UCSD-AML1 (cell line): ENCODE data around the gene RPL41.
"Not testable (repeated sequence)": the region's sequence is repeated elsewhere in the genome, so short reads cannot be mapped to it uniquely, and the experiment has no call there.

ENCODE experiments used
- DNase-seq: peaks from one replicate; lab custom pipeline; 2025; ENCODE audit not compliant: unreplicated experiment; lab: John Stamatoyannopoulos, UW

The RPL41 gene

DNA sequence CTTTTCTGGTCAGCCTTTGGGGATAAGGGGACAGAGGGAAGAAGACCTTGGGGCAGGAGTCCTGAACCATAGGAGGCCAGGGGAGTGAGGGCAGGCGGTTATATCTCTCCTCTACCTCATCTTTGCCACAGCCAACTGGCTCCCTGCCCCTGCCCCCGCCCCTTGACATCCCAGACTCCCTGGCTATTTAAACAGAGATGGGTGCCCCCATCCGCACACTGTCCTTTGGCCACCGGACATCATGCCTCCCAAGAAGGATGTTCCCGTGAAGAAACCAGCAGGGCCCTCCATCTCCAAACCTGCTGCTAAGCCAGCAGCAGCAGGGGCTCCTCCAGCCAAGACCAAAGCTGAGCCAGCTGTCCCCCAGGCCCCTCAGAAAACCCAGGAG lies 37.2 kb downstream of the RPL41 start:
- no peak for DNase-seq

DNA sequence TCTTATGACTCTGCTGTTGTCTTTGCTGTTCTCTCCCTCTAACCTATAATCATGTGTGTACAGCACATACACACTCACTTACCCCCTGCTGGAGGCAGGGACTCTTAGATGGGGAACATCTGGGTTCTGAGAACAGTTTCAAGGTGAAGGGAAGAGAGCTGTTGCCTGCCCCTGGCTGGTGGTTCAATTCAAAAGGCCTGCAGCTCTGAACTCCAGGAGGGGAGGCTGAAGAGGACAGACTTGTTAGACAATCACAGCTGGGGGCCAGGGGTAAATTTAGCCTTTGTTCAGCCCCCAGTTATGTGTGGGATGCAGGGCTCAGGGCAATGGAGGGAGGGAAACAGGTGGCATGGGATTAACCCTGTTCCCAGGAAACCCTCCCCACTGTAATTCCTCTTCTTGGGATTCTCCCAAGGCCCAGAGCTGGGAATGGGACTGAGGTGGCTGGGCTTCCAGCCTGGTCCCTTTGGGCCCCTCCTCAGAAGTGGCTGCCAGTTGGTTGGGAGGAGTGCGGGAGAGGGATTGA lies 37.9 kb downstream of the RPL41 start:
- no peak for DNase-seq

GRCh38 chr12:56154818-56155217 lies 38.4 kb downstream of the RPL41 start:
- no peak for DNase-seq

GRCh38 chr12:56155256-56155845 lies 38.9 kb downstream of the RPL41 start:
- no peak for DNase-seq

DNA sequence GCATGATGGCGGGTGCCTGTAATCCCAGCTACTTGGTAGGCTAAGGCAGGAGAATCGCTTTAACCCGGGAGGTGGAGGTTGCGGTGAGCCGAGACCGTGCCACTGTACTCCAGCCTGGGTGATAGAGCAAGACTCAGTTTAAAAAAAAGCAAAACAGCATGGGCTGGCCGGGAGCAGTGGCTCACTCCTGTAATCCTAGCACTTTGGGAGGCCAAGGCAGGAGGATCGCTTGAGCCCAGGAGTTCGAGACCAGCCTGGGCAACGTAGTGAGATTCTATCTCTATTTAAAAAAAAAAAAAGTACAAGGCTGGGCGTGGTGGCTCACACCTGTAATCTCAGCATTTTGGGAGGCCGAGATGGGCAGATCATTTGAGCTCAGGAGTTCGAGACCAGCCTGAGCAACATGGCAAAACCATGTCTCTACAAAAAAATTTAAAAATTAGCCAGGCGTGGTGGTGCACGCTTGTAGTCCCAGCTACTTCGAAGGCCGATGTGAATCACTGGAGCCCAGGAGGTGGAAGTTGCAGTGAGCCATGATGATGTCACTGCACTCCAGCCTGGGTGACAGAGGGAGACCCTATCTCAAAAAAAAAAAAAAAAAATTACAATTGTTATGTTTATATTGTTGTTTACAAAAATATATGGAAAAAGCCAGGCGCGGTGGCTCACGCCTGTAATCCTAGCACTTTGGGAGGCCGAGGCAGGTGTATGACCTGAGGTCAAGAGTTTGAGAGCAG lies 40.2 kb downstream of the RPL41 start:
- not testable (repeated sequence) for DNase-seq

DNA sequence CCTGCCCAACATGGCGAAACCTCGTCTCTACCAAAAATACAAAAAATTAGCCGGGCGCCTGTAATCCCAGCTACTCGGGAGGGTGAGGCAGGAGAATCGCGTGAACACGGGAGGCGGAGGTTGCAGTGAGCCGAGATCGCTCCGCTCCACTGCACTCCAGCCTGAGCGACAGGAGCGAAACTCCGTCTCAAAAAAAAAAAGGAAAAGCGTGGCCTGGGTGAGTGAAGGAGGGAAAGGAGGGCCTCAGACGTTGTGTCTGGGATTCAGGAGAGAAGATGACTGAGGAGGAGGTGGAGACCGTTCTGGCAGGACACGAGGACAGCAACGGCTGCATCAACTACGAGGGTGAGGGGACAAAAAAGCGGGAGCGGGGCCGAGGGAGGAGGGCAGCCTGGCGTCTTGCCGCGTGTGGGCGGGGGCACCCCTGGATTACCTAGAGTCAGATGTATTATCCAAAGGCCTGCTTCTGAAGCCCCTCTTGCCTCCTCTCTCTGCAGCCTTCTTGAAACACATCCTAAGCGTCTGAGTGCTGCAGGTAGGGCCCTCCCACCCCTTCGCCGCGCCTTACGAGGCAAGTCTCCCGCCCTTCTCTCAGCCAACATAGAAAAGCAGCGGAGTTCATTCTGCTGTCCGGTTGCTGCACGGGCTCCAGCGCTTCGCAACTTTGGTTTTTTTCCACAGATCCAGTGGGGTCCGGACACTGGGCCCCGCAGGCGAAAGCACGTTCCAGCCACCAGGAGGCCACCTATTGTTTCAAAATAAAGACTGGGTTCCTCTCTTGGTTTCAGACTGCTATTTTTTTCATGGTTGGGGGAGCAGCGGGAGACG lies 41.0 kb downstream of the RPL41 start:
- peak; percentile 74 for DNase-seq

DNA sequence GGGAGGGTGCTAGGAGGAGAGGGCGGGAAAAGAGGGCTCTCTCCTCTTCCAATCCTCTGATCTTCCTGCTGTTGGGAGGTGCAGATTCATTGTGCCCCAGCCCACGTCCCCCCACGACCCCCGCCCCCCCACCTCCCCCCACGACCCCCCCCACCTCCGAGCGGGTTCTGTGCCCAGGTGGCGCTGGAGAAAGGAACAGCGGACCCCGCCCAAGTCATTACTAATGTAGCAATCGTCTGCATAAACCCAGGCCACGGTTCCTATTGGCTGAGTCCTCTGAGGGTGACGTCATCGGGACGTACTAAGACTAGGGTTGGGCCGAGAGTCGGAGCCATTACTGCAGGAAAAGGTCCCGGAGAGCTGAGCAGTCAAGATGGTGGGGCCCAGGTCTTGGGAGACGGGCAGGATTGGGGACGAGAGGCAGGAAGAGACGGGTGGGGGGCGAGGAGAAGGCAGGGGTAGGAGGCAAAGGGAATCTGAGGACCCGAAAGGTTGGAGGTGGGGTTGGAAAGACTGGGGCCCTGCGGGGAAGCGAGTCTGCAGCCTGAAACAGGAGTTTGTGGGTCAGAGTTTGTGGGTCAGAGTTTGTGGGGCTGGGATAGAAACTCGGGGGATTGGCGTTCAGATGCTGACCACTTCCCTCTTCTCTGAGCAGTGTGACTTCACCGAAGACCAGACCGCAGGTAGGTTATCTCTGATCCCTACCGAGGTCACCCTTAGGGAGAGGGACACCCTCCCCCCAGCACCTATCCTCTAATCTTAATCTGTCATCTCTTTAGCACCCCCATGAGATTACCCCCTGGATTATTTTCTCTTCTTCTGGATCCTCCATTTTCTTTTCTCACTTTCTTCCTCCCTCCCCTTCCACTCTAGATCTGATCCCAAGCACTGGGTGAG lies 41.8 kb downstream of the RPL41 start, which contains the start of gene MYL6:
MYL6 (plus strand) TSS at position 331 of the 897 bp plus-strand sequence; CDS start at position 374, 43 bp downstream.
- DNase-seq = peak; percentile 86

DNA sequence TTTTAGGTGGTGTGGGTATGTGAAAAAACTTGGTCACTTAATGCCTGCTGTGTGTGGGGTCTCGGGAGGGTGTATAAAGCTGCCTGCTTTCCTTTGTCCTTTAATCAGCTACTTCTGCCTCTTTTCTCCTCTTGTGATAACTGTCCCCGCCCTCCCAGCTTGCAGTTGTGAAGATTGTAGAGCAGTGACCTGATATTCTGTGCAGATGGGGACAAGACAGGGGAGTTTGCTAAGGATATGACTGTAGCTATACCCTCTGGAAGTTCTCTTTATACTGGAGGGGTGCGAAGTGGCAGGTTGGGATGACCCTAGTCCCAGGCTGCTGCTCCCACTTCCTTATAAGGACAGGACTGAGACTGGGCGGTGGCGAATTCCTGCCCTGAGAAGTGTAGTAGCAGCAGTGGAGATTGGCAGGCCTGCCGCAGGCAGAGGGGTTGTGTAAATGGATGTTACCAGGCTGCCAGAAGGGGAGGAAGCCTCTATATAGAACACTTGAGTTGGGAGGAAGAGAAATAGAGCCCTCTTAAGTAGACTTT lies 42.6 kb downstream of the RPL41 start:
- DNase-seq = peak; percentile 55

DNA sequence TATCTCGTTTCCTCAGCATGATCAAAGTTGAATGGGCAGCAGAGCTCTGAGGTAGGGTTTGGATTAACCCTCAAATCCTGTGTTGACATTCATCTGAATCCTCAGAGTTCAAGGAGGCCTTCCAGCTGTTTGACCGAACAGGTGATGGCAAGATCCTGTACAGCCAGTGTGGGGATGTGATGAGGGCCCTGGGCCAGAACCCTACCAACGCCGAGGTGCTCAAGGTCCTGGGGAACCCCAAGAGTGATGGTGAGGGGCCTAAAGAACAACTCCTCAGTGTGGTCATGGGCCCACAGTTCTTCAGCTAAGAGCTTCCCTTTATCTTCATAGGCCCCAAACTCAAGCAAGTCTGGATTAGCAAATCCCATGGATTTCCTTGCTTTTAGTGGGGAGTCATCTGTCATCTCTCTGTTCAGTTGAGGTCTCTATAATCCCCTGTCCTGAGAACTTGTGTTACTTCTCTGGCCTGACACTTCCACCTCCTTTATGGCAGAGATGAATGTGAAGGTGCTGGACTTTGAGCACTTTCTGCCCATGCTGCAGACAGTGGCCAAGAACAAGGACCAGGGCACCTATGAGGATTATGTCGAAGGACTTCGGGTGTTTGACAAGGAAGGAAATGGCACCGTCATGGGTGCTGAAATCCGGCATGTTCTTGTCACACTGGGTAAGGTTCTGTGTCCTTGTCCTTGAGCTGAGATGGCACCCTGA lies 43.2 kb downstream of the RPL41 start:
- DNase-seq = no peak

DNA sequence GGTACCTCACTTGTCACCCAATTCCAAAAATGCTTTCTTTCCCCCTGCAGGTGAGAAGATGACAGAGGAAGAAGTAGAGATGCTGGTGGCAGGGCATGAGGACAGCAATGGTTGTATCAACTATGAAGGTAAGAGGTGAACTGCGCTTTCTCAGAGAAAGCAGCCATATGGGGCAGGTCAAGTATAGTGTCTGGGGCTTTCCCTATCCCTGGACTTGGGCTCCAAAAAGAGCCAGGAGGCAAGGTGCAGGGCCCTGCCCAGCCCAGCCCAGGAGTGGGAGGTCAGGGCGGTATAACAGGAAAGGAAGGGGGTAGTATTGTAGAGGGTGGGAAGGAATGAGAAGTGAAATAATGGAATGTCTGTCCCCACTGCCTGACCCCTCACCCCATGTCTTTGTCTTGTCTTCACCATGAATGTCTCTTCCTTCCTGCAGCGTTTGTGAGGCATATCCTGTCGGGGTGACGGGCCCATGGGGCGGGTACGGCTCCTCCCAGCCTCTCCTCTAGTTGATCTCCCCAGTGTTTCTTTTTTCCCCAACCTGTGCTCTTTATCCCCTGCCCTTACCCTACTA lies 43.8 kb downstream of the RPL41 start:
- no peak for DNase-seq

- no peak for DNase-seq
Measured at GRCh38 chr12:56160894-56161689, 44.7 kb downstream of the RPL41 start.

- DNase-seq = no peak
Measured at GRCh38 chr12:56161690-56162351, 45.4 kb downstream of the RPL41 start.

DNA sequence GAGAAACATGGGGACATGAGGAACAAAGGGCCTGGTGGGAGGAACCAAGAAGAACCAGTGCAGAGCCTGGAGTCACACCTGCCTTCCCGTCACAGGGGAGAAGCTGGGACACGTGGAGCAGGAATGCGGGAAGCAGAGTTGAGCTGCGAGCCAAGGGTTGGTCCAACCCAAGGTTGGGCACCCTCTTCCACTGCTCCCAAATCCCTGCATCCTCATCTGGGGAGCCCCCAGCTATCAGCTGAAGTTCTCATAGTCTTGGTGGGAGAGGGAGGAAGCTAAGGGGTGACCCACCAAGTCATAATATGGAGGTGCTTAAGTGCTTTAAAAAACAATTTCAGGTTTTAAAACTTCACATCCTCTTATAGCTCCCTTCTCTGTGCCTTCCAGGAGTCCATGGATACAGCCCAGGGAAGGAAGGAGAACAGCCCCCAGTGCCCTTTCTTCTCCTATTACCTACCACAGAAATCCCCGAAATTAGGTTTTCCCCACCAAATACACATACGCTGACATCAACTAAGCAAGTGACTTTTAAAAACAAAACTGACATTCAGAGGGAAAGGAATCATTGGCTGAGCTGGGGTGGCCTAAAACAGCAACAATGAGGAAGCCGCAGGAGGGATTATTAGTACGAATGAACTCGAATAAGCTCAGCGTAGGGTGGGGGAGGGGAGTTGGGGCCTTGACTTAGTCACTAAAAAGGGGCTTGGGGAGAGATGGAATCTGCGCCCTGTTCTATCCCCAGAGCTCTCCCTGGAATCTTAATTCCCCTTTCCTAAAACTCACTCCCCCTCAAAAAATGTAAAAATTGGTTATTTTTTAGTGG lies 46.2 kb downstream of the RPL41 start:
- DNase-seq = no peak

- DNase-seq = no peak
Measured at GRCh38 chr12:56163533-56164344, 47.3 kb downstream of the RPL41 start.

DNA sequence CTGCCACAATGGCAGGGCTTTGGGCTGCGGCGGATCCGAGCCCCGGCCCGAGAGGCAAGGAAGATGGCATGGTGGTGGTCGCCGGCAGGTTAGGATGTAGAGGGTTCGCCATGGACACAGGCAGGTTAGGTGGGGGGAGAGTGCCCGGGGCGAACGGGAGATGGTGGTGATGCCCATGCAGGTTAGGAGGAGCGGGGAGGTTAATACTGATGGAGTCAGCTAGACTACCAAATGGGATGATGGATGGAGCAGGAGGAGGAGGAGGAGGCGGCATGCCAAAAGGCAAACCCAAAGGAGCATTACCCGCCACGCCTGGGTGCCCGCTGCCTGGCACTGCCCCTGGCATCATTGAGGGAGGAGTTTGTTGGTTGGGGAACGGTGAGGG lies 47.9 kb downstream of the RPL41 start:
- no peak for DNase-seq

DNA sequence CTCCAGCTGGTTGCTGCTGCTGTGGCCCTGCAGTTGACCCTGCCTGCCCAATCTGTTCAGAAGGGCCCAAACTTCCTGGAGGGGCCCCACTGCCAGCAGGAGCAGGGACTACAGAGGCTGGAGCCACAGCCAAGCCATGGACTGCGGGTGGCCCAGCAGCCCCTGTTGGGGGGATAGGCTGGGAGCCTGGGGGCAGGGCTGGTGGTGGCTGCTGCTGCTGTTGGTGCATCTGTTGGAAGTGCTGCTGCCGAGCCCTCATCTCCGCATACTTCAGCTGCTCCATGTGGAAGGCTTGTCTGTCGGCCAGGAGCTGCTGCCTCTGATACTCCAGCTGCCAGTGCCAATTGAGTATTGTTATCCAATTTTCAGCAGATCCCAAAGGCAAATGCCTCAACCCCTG lies 48.9 kb downstream of the RPL41 start:
- DNase-seq = no peak
